Right lobe of liver (tissue), 4 donors: ENCODE results near the gene MCF2L2.

ENCODE experiments used
- CTCF ChIP-seq, 4 donors: fragments of 200-600 bp in 3 of 4; fragments of 450-650 bp in 1 of 4; IDR thresholded peaks; one replicate each; pipeline versions ENCODE4 v1.5.1 to v1.8.0; 2016 to 2022; ENCODE audit warnings: antibody characterized with exemption in 4 of 4, mild to moderate bottlenecking in 2 of 4
- POLR2A ChIP-seq: fragments of 450-650 bp; IDR thresholded peaks from one replicate; pipeline ENCODE4 v1.6.1; 2017; ENCODE audit warnings: antibody characterized with exemption, mild to moderate bottlenecking
- donor health status: DM: no; HTN: no; CAD: no.
- donor health status: DM: no; HTN: no; CAD: no.
- donor health status: DM: no; HTN: yes; CAD: no.

GRCh38 chr3:183203670-183204069 lies 224.7 kb downstream of the MCF2L2 start:
- TF ChIP-seq POLR2A (no peak), CTCF (IDR thresholded peaks at IDR 0.05) (no peak)
